Measurements from ENCODE around the gene THADA.

- TF ChIP-seq, protein P1, sequence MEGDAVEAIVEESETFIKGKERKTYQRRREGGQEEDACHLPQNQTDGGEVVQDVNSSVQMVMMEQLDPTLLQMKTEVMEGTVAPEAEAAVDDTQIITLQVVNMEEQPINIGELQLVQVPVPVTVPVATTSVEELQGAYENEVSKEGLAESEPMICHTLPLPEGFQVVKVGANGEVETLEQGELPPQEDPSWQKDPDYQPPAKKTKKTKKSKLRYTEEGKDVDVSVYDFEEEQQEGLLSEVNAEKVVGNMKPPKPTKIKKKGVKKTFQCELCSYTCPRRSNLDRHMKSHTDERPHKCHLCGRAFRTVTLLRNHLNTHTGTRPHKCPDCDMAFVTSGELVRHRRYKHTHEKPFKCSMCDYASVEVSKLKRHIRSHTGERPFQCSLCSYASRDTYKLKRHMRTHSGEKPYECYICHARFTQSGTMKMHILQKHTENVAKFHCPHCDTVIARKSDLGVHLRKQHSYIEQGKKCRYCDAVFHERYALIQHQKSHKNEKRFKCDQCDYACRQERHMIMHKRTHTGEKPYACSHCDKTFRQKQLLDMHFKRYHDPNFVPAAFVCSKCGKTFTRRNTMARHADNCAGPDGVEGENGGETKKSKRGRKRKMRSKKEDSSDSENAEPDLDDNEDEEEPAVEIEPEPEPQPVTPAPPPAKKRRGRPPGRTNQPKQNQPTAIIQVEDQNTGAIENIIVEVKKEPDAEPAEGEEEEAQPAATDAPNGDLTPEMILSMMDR (IDR thresholded peaks at IDR 0.05; ENCODE audit: low read length), result no peak
- TF ChIP-seq EZH2 (IDR thresholded peaks at IDR 0.05; ENCODE audit: borderline replicate concordance, low read length), result no peak
Observed at GRCh38 chr2:43345391-43345813, 250.4 kb downstream of the THADA start.
